K562 (cell line): ENCODE results near the gene VWA8.

Experiments
- CHD4 ChIP-seq: fragments of 200-600 bp; sonication (generic); IDR thresholded peaks from 3 replicates; pipeline ENCODE4 v1.6.1; 2012; ENCODE audit warnings: low read depth, mild to moderate bottlenecking, mixed read lengths, low read length, inconsistent platforms; ENCODE audit not compliant: insufficient read depth, insufficient replicate concordance, poor library complexity, severe bottlenecking
- CREB1 ChIP-seq, 2 experiments: sonication (generic) in 1 of 2; formaldehyde crosslinking in 1 of 2; IDR thresholded peaks; 2 replicates each; pipeline versions ENCODE4 v1.6.1 to v1.8.0; 2012 to 2022; ENCODE audit warnings: inconsistent platforms in 1 of 2, mild to moderate bottlenecking in 1 of 2, missing genetic modification reagents in 1 of 2, moderate library complexity in 1 of 2
- E2F5 ChIP-seq: sonication (generic); formaldehyde crosslinking; IDR thresholded peaks from 2 replicates; pipeline ENCODE4 v1.8.0; 2022; ENCODE audit warnings: mild to moderate bottlenecking, missing genetic modification reagents
- EP300 ChIP-seq: IDR thresholded peaks from 2 replicates; pipeline ENCODE4 v1.6.1; 2012; ENCODE audit warnings: low read length, improper control_type of control experiment
- HDAC1 ChIP-seq, 2 experiments: fragments of 450-650 bp; IDR thresholded peaks; 2 replicates each; pipeline ENCODE4 v1.6.1; 2016 to 2017; ENCODE audit warnings: inconsistent platforms in 1 of 2, mild to moderate bottlenecking in 1 of 2, moderate library complexity in 1 of 2

DNA sequence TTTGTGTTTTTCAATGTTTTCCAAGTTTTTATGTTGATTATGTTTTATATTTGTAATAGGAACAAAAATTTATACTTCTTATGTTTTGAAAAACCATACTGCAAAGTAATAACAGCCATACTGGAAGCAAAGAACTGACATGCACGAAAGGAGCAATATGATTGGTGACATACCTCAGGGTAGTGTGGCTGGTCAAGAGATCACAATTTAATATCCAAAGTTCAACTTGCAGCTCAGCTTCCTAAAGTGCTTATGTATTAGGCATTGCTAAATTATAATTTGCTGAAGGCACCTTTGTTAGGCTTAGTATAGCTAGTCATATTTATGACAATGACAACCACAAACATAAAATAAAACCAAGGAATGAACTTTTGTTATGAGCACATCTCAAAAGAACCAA is 25.9 kb downstream of the VWA8 start:
- TF ChIP-seq E2F5 (CRISPR knock-in tag) (no peak), CREB1 (IDR thresholded peaks at IDR 0.05) (no peak), CREB1 (CRISPR knock-in tag; IDR thresholded peaks at IDR 0.05) (no peak), CHD4 (no peak), EP300 (no peak), HDAC1 (IDR thresholded peaks at IDR 0.05) (no peak)
